IPS DF 4.7 (cell line): ENCODE results near the gene CELSR1.

Experiments used
- DNase-seq: peaks from one replicate; pipeline ENCODE4 v3.0.0-alpha.2; 2013; ENCODE audit warnings: low spot score; ENCODE audit errors: extremely low read depth

The CELSR1 gene

GRCh38 chr22:46378426-46379065 lies 158.9 kb downstream of the CELSR1 start:
- DNase-seq: no peak

GRCh38 chr22:46377525-46378425 lies 159.6 kb downstream of the CELSR1 start:
- DNase-seq: no peak

GRCh38 chr22:46376908-46377524 lies 160.4 kb downstream of the CELSR1 start:
- no peak for DNase-seq

DNA sequence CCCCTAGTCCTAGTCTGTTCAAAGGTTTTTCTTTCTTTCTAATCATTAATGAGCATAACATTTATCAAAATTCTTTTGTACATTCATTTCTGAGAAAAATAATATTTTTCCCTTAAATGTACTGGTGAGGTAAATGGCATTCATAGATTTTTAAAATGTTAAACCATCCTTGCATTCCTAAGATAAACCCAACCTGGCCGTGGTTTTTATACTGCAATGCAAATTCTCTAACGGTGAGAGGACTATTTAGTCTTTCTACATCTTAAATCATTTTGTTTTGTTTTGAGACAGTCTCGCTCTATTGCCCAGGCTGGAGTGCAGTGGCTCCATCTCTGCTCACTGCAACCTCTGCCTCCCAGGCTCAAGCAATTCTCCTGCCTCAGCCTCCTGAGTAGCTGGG lies 161.3 kb downstream of the CELSR1 start:
- no peak for DNase-seq

DNA sequence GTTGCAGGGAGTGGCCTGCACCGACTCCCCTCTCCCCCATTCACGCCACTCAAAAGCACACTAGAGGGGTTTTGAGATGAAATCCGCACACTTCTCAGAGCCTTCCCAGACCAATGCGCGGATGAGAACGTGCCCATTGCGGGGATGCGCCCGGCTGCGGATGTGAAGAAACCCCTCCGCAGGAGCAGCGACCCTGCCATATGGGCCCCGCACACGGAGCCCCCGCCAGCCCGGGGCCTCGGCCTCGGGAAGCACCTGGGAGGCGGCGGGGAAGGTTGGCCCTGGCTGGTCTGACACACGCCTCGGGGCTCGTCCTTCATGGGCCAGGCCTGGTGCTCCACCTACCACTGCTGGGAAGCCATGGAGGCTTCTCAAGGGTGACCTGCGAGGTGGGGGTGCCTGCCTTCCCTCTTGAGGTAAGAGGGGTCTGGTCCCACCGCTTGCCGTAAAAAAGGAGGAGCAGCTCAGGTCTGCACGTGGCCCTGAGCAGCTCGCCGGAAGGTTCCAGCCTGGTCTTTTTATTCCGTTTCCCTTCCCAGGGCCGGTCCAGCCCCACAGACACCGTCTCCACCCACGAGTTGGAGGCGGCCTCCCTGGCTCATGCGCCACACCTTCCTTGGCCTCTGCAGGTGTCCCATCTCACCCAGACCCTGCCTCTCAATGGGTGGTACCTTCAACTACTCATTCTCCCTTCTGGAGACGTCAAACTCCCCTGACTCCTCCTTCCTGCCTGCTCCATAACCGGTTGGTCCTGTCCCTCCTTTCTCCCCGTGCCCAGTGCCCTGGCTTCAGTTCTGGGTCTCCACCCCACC lies 162.6 kb downstream of the CELSR1 start:
- no peak for DNase-seq

DNA sequence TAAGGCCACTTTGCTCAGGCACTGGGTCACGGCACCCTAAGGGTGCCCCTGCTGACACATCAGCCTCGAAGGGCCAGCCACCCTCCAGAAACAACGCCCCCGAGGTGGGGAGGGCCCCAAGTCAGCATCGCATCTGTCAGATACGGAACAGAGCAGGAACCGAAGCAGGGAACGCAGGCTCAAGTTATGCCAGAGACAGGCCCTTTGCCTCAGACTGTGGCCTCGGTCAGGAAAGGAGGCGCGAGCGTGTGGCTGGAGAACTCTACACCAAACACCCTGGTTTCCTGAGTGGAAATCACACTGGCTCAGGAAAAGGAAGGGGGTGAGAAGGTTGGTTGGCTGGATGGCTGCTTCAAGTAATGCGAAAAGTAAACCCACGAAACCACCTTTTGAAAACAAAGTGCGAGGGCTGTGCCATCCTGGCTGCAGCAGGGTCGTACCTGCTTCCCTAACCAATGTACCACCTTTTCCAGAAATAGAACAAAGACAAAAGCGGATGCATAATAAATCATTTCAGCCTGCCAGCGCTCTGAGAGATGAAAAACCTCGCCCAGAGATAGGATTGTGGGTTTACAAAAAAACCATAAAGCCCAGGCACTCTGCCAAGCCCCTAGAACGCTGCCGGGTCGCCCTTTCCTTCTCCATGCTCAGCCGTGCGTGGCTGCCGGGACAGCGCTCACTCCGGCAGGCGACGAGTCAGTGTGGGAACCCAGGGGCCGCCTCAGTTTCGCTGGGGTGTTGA lies 163.3 kb downstream of the CELSR1 start:
- no peak for DNase-seq

DNA sequence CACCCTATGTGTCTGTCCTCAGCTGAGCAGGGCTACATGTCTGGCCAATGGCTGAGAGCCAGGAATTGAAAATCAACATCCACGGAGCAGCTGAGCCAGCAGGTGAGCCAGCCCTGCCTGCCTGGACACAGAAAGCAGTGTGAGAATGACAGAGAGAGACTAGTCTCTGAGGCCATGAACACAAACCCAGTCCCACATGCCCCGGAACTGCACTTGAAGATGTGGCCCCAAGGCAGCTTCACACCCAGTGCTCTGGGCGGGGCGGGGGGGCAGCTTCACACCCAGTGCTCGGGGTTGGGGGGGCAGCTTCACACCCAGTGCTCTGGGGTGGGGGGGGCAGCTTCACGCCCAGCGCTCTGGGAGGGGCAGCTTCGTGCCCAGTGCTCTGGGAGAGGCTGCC lies 164.3 kb downstream of the CELSR1 start:
- DNase-seq: no peak

DNA sequence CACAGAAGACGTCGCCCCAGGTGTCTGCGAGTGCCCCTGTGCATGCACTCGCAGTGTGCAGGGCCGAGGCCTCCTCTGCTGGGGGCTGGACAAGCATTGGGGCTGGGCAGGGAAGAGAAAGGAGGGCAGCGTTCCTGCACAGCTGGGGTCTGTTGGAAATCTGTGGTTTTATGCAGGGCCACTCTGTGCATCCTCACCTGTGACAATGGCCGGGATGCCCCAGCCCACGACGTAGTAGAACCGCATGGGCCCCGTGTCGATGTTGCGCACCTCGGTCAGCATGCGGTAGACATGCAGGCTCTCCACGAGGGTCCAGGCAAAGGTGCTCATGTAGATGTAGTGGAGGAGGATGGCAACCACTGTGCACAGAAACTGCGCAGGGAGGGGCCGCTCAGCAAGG lies 164.7 kb downstream of the CELSR1 start:
- no peak for DNase-seq

DNA sequence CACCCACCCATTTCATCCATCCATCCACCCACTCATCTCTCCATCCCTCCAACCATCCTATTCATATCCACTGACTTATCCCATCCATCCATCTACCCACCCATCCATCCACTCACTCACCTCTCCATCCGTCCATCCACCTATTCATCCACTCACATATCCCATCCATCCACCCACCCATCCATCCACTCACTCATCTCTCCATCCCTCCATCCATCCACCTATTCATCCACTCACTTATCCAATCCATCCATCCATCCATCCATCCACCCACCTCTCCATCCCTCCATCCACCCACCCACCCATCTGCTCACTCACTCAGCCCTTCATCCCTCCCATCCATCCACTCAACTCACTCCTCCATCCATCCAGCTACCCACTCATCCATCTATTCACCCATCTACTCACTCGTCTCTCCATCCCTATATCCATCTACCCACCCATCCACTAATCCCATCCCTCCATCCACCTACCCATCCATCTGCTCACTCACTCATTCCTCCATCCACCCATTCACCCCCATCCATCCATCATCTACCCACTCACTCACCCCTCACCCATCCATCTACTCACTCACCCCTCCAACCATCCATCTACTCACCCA lies 165.7 kb downstream of the CELSR1 start:
- no peak for DNase-seq

DNA sequence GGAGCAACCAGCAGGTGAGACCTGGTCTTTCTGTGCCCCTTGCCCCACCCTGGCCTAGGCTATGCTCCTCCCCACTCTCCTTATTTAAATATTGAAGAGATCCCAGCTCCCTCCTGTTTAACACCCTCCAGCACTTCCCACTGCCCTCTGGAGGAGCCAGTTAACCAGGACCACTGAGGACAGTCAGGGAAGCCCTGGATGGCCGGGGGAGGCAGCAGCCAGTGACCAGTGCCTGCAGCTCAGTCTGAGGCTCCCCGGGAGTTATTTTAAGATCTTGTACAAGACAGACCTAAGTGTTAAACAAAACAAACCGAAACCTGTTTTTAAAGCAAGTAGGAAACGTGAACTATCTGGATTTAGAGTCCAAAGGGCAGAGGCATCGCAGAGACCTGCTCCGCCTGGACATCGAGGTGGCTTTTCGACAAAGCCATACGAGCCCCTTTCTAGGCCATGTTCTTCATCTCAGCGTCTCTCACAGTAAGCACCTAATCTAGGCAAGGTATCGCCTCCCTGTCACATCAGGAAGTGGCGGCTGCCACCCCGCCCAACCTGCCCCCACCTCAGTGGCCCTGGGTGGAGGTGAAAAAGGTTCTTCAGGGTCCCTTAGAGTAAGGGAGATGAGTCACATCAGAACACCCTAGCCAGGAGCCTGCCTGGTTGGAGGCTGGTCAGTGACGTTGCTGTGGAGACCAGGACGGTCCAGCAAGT lies 166.7 kb downstream of the CELSR1 start:
- DNase-seq: no peak

DNA sequence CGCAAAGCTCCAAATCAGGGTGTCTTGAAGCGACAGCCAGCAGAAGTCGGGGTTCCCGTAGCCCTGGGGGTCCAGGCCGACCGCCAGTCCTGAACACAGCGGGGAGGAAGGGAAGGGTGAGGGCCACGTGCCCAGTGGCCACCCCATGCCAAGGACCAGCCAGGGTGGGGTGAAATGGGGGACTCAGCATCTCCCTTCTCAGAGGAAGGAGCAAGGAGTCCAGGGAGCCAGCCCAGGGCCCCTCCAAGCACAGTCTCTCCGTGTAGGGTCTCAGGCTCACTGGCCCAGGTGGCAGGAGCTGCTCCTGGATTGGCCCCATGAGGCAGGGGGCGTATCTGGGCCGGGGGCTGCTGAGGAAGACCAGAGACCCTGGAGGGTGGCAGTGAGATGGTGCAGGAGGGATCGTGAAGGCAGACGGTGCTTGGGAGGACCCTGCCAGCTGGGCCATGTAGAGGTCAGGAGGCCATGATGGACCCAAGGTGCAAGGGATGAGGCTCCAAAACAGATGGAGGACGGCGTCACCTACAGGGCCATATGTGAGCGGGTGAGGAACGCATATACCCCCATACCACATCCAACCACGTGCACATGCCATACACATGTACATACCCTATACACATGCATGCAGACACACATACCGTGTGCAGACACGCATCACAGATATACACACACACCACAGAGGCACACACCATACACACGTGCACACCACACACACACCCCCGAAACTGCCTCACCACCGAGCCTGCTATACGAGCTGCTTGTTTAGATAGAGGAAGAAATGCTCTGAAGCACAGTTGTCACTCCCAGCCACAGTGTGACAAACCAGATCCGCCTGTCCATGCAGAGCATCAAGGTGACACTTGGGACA lies 167.5 kb downstream of the CELSR1 start:
- no peak for DNase-seq

DNA sequence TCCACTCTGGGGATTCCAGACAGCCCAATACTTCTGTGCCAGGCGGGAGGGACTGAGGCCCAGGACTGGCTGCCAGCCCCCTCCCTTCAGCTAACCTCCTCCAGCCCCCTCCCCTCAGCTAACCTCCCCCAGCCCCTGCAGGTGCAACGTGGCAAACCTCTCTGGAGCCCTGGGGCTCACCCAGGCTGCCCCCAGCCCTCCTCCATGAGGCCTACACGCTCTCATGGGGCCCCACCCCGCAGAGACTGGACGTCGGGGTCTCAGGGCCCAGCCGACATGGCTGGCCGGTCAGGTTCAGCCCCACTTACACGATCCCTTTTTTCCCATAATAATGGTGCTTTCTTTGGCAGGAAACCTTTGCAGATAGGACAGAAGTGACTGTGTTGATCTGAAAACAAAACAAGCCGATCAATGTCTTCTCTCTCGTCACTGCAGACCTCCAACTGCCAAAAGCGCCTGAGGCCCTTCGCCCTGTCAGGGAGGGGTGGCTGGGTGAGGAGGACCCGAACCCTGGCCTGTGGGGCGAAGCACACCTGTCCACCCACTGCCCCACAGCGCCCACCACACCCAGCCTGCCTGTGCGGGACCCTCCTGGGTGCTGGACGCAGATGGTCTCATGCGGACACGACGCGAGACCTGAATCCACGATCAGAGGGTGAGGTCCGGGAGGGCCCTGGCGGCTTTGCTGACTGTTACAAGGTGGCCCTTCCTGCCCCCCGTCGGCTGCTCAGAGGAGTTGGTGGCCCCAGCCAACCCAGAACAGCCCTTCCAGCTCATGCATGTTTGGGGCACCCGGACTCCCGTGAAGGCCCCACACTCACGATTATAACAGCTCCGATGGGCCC lies 168.3 kb downstream of the CELSR1 start:
- no peak for DNase-seq

GRCh38 chr22:46368422-46368821 lies 169.0 kb downstream of the CELSR1 start:
- DNase-seq: no peak

DNA sequence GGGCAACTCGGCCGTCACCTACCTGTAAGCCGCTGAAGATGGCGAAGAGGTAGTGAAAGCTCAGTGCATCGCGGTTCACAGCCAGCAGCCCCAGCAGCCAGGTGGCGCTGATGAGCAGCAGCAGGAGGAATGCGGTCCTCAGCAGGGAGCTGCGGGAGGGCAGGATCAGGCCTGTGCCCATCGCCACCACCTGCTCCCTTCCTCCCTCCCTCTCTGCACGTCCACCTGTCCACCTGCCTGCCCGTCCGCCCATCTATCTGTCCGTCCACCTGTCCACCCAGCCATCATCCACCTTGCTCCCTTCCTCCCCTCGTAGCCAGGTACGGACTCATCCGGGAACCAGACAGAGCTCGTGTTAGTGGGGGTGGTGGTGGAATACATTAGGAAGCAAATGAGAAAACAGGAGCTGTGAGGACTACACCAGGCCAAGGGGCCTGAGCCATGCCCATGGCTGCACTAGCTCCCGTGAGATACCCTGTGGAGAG lies 169.7 kb downstream of the CELSR1 start:
- DNase-seq: no peak

GRCh38 chr22:46366801-46367706 lies 170.4 kb downstream of the CELSR1 start:
- no peak for DNase-seq

- DNase-seq: no peak
Measured at GRCh38 chr22:46366327-46366731, 171.1 kb downstream of the CELSR1 start.

DNA sequence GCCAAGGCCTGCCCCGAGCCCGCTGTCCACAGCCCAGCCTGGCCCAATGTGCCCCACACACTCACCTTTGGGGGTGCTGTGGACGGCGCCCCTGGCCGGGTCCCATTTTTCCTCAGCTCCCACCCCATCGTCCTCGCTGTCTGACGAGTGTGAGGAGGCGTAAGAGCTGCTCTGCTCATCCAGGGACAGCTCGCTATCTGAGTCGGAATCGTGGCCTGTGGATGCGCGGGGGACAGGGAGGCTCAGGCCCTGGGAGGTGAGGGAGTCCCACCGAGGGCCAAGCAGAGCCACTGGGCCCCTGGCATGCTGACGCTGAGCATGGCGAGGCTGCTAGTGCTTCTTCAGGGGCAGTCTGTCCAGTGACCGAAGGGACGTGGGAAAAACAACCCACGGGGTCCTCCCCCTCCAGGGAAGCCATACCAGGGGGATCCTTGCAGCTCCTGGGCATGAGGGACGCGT lies 172.2 kb downstream of the CELSR1 start:
- no peak for DNase-seq
